A673 (cell line): ENCODE measurements around the gene C12orf56. TPM values are rescaled to one million over a fixed set of nuclear protein-coding genes. Genes with fewer than 3 reads are reported as not detected.
A peak's percentile ranks its signal among the peaks of the same experiment; 100 is the strongest.
"Not testable (repeated sequence)": the region's sequence is repeated elsewhere in the genome, so short reads cannot be mapped to it uniquely, and the experiment has no call there.

Experiments used
- BruUV-seq: library from RNA; stranded (reverse); fragments of 400-500 nt; replicated peaks from 2 replicates; lab custom pipeline; 2021; lab: Mats Ljungman, UMichigan
- CTCF ChIA-PET: fragments of 300-600 bp; sonication (Branson Sonifier 250); formaldehyde crosslinking; loops from one replicate; lab custom pipeline; 2022; ENCODE audit warnings: antibody characterized with exemption; lab: Charles Lee
- POLR2A ChIA-PET: fragments of 300-600 bp; sonication (Branson Sonifier 250); formaldehyde crosslinking; loops from one replicate; lab custom pipeline; 2022; ENCODE audit warnings: antibody characterized with exemption; ENCODE audit not compliant: low non-redundant PET; lab: Charles Lee
- DNase-seq: peaks from one replicate; pipeline ENCODE4 v3.0.0-alpha.2; 2015; ENCODE audit warnings: low spot score
- H3K27ac ChIP-seq: fragments of 200-600 bp; sonication (generic); 2 replicates; pipeline ENCODE4 v1.5.1; 2016; ENCODE audit warnings: mixed run types, low read depth, mild to moderate bottlenecking, mixed read lengths, antibody characterized with exemption, low read length; ENCODE audit not compliant: poor library complexity, severe bottlenecking
- H3K27me3 ChIP-seq: fragments of 200-600 bp; sonication (generic); replicated peaks from 2 replicates; pipeline ENCODE4 v1.6.1; 2017; ENCODE audit warnings: mixed run types, low read depth, mild to moderate bottlenecking, mixed read lengths, antibody characterized with exemption, low read length; ENCODE audit not compliant: insufficient read depth, poor library complexity
- H3K36me3 ChIP-seq: fragments of 200-600 bp; sonication (generic); 2 replicates; pipeline ENCODE4 v1.6.1; 2016; ENCODE audit warnings: mixed run types, mild to moderate bottlenecking, mixed read lengths, antibody characterized with exemption, low read length; ENCODE audit not compliant: insufficient read depth, poor library complexity, severe bottlenecking
- H3K4me1 ChIP-seq: fragments of 200-600 bp; sonication (generic); 2 replicates; pipeline ENCODE4 v1.6.1; 2017; ENCODE audit warnings: mixed run types, mild to moderate bottlenecking, mixed read lengths, antibody characterized with exemption, low read length; ENCODE audit not compliant: insufficient read depth, poor library complexity, severe bottlenecking
- H3K4me3 ChIP-seq: fragments of 200-600 bp; sonication (generic); 2 replicates; pipeline ENCODE4 v1.5.1; 2016; ENCODE audit warnings: low read depth, mixed run types, mild to moderate bottlenecking, mixed read lengths, low read length; ENCODE audit not compliant: poor library complexity, severe bottlenecking
- H3K9me3 ChIP-seq: fragments of 200-600 bp; sonication (generic); 2 replicates; pipeline ENCODE4 v1.6.1; 2016; ENCODE audit warnings: mixed run types, low read depth, mild to moderate bottlenecking, mixed read lengths, antibody characterized with exemption, low read length; ENCODE audit not compliant: poor library complexity, severe bottlenecking
- CTCF ChIP-seq: fragments of 300-800, 200-600 bp; sonication (generic); conservative IDR thresholded peaks from 2 replicates; pipeline ENCODE4 v1.5.1; 2017; ENCODE audit warnings: low read depth, mild to moderate bottlenecking, antibody characterized with exemption, low read length, moderate library complexity, mixed read lengths
- EZH2 ChIP-seq: fragments of 200-600 bp; sonication (generic); IDR thresholded peaks from 2 replicates; pipeline ENCODE4 v1.6.1; 2017; ENCODE audit warnings: borderline replicate concordance, low read depth, mild to moderate bottlenecking, mixed read lengths, antibody characterized with exemption, low read length; ENCODE audit not compliant: poor library complexity, severe bottlenecking
- intact Hi-C: fragments of 100-400 bp; cut with micrococcal nuclease; formaldehyde crosslinking; loops from one replicate; pipeline ENCODE4 v1.10.0; 2022; ENCODE audit not compliant: unreplicated experiment
- total RNA-seq: library from RNA; stranded (reverse); gene quantifications from 2 replicates; pipeline ENCODE4 v1.2.3, GENCODE V29; 2021

C12orf56 gene
- total RNA-seq, 1 experiment from 2014 or later: not detected

GRCh38 chr12:64320611-64321010 lies 69.9 kb downstream of the C12orf56 start:
- Histone ChIP-seq H3K36me3 (no peaks in the 10 kb centered on the region), H3K4me3 (no peak overlapping the region), H3K27ac (no peak overlapping the region), H3K27me3 (no peaks in the 10 kb centered on the region), H3K4me1 (peaks cover 11% of the 10 kb centered on the region), H3K9me3 (no peaks in the 10 kb centered on the region)
- intact Hi-C loops: no loop called here
- ChIA-PET POLR2A (no interaction called here), CTCF (no interaction called here)
- no TSS peak for BruUV-seq
- no peak for DNase-seq
- TF ChIP-seq CTCF (no peak), EZH2 (no peak)

- H3K27ac ChIP-seq, CTCF ChIA-PET, intact Hi-C loops, DNase-seq, H3K36me3 ChIP-seq, H3K27me3 ChIP-seq, H3K4me3 ChIP-seq, BruUV-seq, H3K9me3 ChIP-seq: not testable (repeated sequence)
- POLR2A ChIA-PET: interaction anchor here (0.6 kb wide), 1 partner anchor 1170 kb away, joined by 3 read pairs; no protein-coding TSS in a partner anchor
- peaks cover 11% of the 10 kb centered on the region for H3K4me1 ChIP-seq
Observed at GRCh38 chr12:64319540-64320225, 70.9 kb downstream of the C12orf56 start.

GRCh38 chr12:64318605-64319004 lies 72.0 kb downstream of the C12orf56 start:
- Histone ChIP-seq H3K27ac (peak overlapping the region; percentile 50), H3K4me3 (no peak overlapping the region), H3K4me1 (peaks cover 11% of the 10 kb centered on the region), H3K27me3 (no peaks in the 10 kb centered on the region), H3K9me3 (no peaks in the 10 kb centered on the region), H3K36me3 (no peaks in the 10 kb centered on the region)
- intact Hi-C loops: no loop called here
- ChIA-PET POLR2A (no interaction called here), CTCF (no interaction called here)
- peak; percentile 69 for DNase-seq
- BruUV-seq: no TSS peak
- no peak for TF ChIP-seq EZH2
- peak; percentile 45; the same call in 1 of the 2 replicates for TF ChIP-seq CTCF

- TF ChIP-seq CTCF: no peak
- no peak for TF ChIP-seq EZH2
- Histone ChIP-seq H3K27ac (no peak overlapping the region), H3K27me3 (no peaks in the 10 kb centered on the region), H3K4me3 (no peak overlapping the region), H3K9me3 (no peaks in the 10 kb centered on the region), H3K36me3 (no peaks in the 10 kb centered on the region), H3K4me1 (no peaks in the 10 kb centered on the region)
- CTCF ChIA-PET: interaction anchor here (0.6 kb wide), 1 partner anchor 509 kb away, joined by 4 read pairs; no protein-coding TSS in a partner anchor
- DNase-seq: no peak
- no TSS peak for BruUV-seq
- intact Hi-C loops: no loop called here
- POLR2A ChIA-PET: no interaction called here
Observed at GRCh38 chr12:64311877-64312276, 78.7 kb downstream of the C12orf56 start.
